Activated CD4-positive, alpha-beta T cell treated with anti-CD3 and anti-CD28 coated beads, Interleukin-2, amount 10 ng/mL, durations not matched to agents 7 days and 5 days (primary cell): ENCODE data around the gene KERA. TPM values are rescaled to one million over a fixed set of nuclear protein-coding genes. Genes with fewer than 3 reads are reported as not detected.

ENCODE experiments used
- CTCF ChIA-PET: fragments of 350-600 bp; sonication (Branson Sonifier 250); formaldehyde crosslinking; loops from one replicate; lab custom pipeline; 2021; ENCODE audit warnings: antibody characterized with exemption; lab: Charles Lee
- POLR2A ChIA-PET: fragments of 350-600 bp; sonication (Branson Sonifier 250); formaldehyde crosslinking; loops from one replicate; lab custom pipeline; 2021; ENCODE audit warnings: antibody characterized with exemption; lab: Charles Lee
- DNase-seq: peaks from one replicate; pipeline ENCODE4 v3.0.0-alpha.2; 2020
- H3K27ac Mint-ChIP-seq: one replicate; pipeline ENCODE4 v1.8.0; 2021; ENCODE audit warnings: mild to moderate bottlenecking, moderate library complexity, mixed read lengths
- H3K27me3 Mint-ChIP-seq: one replicate; pipeline ENCODE4 v1.8.0; 2021; ENCODE audit warnings: mixed read lengths
- H3K36me3 Mint-ChIP-seq: one replicate; pipeline ENCODE4 v1.8.0; 2021; ENCODE audit warnings: low read depth, mixed read lengths
- H3K4me1 Mint-ChIP-seq: one replicate; pipeline ENCODE4 v1.8.0; 2021; ENCODE audit warnings: mixed read lengths
- H3K4me3 Mint-ChIP-seq: one replicate; pipeline ENCODE4 v1.8.0; 2021; ENCODE audit warnings: mild to moderate bottlenecking, moderate library complexity, mixed read lengths
- H3K9me3 Mint-ChIP-seq: one replicate; pipeline ENCODE4 v1.8.0; 2021; ENCODE audit warnings: mixed read lengths
- total RNA-seq, 2 experiments: library from RNA; stranded (reverse); gene quantifications; one replicate each; pipeline ENCODE4 v1.2.3, GENCODE V29; 2021

KERA gene
- total RNA-seq, 2 experiments from 2014 or later = not detected

DNA sequence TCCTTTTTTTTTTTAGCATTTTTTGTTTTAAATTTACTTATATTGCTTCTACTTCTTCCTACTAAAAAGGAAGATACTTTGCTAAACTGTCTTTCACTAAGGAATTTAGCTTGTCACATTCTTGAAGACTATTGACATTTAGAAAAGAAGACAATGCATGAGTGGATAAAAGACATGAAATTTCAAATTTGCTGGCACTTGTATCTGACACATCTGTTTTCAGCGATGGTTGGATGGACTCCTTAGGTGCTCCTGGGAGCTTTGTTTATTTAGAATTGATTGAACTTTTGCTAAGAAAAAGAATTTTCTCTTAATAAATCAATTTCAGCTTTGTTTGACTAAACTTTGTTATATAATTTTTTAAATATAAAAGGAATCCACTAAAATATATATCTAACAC lies 3.3 kb upstream of the KERA start:
- Mint-ChIP-seq H3K27ac (no peak overlapping the region), H3K4me3 (no peak overlapping the region), H3K27me3 (no peaks in the 10 kb centered on the region), H3K4me1 (no peaks in the 10 kb centered on the region), H3K9me3 (no peaks in the 10 kb centered on the region), H3K36me3 (no peaks in the 10 kb centered on the region)
- CTCF ChIA-PET = no interaction called here
- POLR2A ChIA-PET = no interaction called here
- no peak for DNase-seq

DNA sequence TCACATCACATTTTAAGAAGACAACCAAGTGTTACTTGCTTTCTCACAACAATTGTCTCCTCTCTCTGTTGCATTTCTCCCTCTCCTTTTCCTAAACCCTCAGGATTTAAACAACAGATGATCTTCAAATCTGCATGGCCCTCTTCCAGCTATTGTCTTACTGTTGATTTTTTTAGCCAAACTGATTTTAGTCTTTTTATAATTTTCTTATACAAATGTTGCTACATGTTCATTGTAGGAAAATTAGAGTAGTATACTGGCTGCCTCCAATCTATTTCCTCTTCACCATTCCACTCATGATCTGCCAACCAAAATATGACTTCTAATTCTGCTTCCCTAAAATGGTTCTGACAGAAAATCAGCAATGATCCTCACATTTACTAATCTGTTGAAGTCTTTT lies 1.4 kb upstream of the KERA start:
- Mint-ChIP-seq H3K27ac (no peak overlapping the region), H3K36me3 (no peaks in the 10 kb centered on the region), H3K9me3 (no peaks in the 10 kb centered on the region), H3K4me1 (no peaks in the 10 kb centered on the region), H3K27me3 (no peaks in the 10 kb centered on the region), H3K4me3 (no peak overlapping the region)
- no peak for DNase-seq
- ChIA-PET POLR2A (no interaction called here), CTCF (no interaction called here)

DNA sequence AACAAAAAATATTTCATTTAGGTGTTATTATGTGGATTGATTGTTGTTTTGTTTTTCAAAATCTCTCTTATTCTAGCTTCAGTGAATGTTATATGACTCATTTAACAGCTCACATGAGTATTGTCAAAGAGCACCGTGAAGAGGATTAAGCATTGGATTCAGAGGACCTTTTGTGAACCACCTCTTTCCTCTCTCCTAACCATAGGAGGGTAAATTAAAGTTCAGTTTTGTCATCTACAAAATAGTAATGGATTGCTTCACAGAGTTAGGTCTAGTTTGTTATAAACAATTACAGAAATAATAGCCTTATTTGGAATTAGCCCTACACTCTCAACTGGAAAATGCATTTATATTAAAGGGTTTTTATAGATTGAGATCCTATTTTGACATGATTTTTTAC lies 962 bp upstream of the KERA start:
- Mint-ChIP-seq H3K9me3 (no peaks in the 10 kb centered on the region), H3K4me1 (no peaks in the 10 kb centered on the region), H3K27ac (no peak overlapping the region), H3K27me3 (no peaks in the 10 kb centered on the region), H3K4me3 (no peak overlapping the region), H3K36me3 (no peaks in the 10 kb centered on the region)
- ChIA-PET CTCF (no interaction called here), POLR2A (no interaction called here)
- no peak for DNase-seq

GRCh38 chr12:91056488-91056887 lies 1.3 kb downstream of the KERA start:
- ChIA-PET POLR2A (no interaction called here), CTCF (no interaction called here)
- Mint-ChIP-seq H3K4me3 (no peak overlapping the region), H3K4me1 (no peaks in the 10 kb centered on the region), H3K36me3 (no peaks in the 10 kb centered on the region), H3K9me3 (no peaks in the 10 kb centered on the region), H3K27me3 (no peaks in the 10 kb centered on the region), H3K27ac (no peak overlapping the region)
- no peak for DNase-seq

- Mint-ChIP-seq H3K36me3 (no peaks in the 10 kb centered on the region), H3K4me1 (no peaks in the 10 kb centered on the region), H3K4me3 (no peak overlapping the region), H3K9me3 (no peaks in the 10 kb centered on the region), H3K27me3 (no peaks in the 10 kb centered on the region), H3K27ac (no peak overlapping the region)
- ChIA-PET POLR2A (no interaction called here), CTCF (no interaction called here)
- DNase-seq = no peak
Observed at GRCh38 chr12:91055976-91056375, 1.8 kb downstream of the KERA start.

DNA sequence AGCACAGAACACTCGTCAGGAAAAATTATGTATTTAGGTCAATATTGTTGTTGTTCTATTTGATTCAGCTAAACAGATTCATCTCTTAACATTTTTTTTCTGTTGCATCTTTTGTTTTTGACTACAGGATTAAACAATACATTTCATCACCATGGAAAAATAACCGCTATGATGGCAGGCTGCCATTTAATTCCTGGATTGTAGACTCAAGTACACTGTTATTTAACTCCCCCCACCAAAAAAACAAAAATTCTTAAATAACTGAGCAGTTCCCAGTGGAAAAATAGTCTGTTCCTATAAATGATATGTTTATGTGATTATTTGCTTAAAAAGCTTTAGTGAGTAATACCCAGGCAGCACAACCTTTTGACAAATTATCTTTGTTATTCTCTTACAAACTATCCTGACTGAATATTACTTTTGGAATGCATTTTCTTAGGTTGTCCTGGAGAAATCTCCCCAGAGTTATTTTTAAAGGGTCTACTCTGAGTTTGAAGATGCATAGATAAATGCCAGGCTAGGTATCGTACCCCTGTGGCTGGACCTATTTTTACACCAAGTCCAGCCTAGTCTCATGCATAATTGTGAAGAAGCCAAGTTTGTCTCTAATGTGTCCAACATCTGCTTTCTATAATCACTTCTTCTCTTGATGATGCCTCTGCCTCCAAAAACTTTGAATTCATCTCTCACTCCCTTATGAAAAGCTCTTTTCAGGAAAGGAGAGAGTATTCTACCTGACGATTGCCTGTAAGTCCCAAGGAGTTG lies 3.7 kb downstream of the KERA start:
- CTCF ChIA-PET = no interaction called here
- POLR2A ChIA-PET = no interaction called here
- no peak overlapping the region for H3K4me3 Mint-ChIP-seq
- DNase-seq = no peak
- no peak overlapping the region for H3K27ac Mint-ChIP-seq
- H3K36me3 Mint-ChIP-seq = no peaks in the 10 kb centered on the region
- no peaks in the 10 kb centered on the region for H3K27me3 Mint-ChIP-seq
- no peaks in the 10 kb centered on the region for H3K4me1 Mint-ChIP-seq
- H3K9me3 Mint-ChIP-seq = no peaks in the 10 kb centered on the region

DNA sequence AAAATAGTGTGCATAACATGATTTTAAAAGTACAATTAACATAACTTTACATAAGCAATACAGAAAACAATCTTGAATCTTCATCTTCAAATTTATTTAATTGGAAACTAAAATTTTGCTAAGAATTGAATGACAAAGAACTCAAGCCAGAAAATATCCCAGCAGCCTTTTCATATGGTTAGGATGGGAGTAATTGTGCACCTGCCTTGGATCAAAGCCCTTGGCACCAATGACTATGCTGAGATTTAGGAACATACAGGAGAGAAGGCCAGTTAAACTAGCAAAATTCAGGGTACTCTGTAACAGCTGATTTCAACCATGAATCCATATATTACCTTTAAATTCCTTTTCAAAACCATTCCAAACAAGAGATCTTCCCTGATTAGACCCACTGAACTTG lies 5.8 kb downstream of the KERA start:
- ChIA-PET POLR2A (no interaction called here), CTCF (no interaction called here)
- H3K4me1 Mint-ChIP-seq = no peaks in the 10 kb centered on the region
- H3K9me3 Mint-ChIP-seq = no peaks in the 10 kb centered on the region
- no peak overlapping the region for H3K4me3 Mint-ChIP-seq
- no peaks in the 10 kb centered on the region for H3K27me3 Mint-ChIP-seq
- no peak overlapping the region for H3K27ac Mint-ChIP-seq
- no peak for DNase-seq
- H3K36me3 Mint-ChIP-seq = no peaks in the 10 kb centered on the region

- Mint-ChIP-seq H3K27ac (no peak overlapping the region), H3K9me3 (no peaks in the 10 kb centered on the region), H3K4me1 (no peaks in the 10 kb centered on the region), H3K27me3 (peaks cover 4% of the 10 kb centered on the region), H3K36me3 (no peaks in the 10 kb centered on the region), H3K4me3 (no peak overlapping the region)
- POLR2A ChIA-PET = no interaction called here
- DNase-seq = no peak
- CTCF ChIA-PET = interaction anchor here (0.6 kb wide), 1 partner anchor 31 kb away, joined by 4 read pairs; no protein-coding TSS in a partner anchor
Observed at GRCh38 chr12:91044586-91044985, 13.2 kb downstream of the KERA start.

GRCh38 chr12:91043408-91043807 lies 14.4 kb downstream of the KERA start:
- Mint-ChIP-seq H3K27ac (no peak overlapping the region), H3K4me1 (no peaks in the 10 kb centered on the region), H3K36me3 (no peaks in the 10 kb centered on the region), H3K27me3 (peaks cover 4% of the 10 kb centered on the region), H3K9me3 (no peaks in the 10 kb centered on the region), H3K4me3 (no peak overlapping the region)
- CTCF ChIA-PET = no interaction called here
- no peak for DNase-seq
- POLR2A ChIA-PET = no interaction called here

- Mint-ChIP-seq H3K9me3 (no peaks in the 10 kb centered on the region), H3K4me1 (no peaks in the 10 kb centered on the region), H3K4me3 (no peak overlapping the region), H3K36me3 (no peaks in the 10 kb centered on the region), H3K27ac (no peak overlapping the region), H3K27me3 (no peaks in the 10 kb centered on the region)
- ChIA-PET CTCF (no interaction called here), POLR2A (no interaction called here)
- DNase-seq = no peak
Observed at GRCh38 chr12:91040096-91040755, 17.6 kb downstream of the KERA start.

- CTCF ChIA-PET = no interaction called here
- H3K4me1 Mint-ChIP-seq = no peaks in the 10 kb centered on the region
- DNase-seq = no peak
- POLR2A ChIA-PET = no interaction called here
- no peak overlapping the region for H3K4me3 Mint-ChIP-seq
- no peaks in the 10 kb centered on the region for H3K27me3 Mint-ChIP-seq
- H3K27ac Mint-ChIP-seq = no peak overlapping the region
- no peaks in the 10 kb centered on the region for H3K36me3 Mint-ChIP-seq
- no peaks in the 10 kb centered on the region for H3K9me3 Mint-ChIP-seq
Observed at GRCh38 chr12:91037276-91037675, 20.5 kb downstream of the KERA start.

DNA sequence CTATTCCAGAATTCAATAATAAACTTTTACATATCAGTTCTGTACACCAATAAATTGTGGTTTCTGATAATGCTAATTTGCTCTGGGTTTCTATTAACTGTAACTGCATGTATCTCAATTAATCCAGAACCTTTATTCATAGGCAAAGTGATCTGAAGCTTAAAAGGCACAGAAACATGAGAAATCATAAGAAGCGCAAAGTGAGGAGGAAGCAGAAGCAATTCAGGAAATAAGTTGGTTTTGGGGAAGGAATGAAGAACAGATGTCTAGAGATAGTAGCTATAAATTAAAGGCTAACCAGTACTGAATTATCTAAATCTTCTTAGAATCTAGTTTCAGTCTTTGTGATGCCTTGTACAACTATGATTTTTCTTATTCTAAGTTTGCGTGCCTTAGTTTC lies 24.6 kb downstream of the KERA start:
- ChIA-PET CTCF (no interaction called here), POLR2A (no interaction called here)
- no peak overlapping the region for H3K27ac Mint-ChIP-seq
- no peak overlapping the region for H3K4me3 Mint-ChIP-seq
- no peaks in the 10 kb centered on the region for H3K9me3 Mint-ChIP-seq
- H3K27me3 Mint-ChIP-seq = peaks cover 5% of the 10 kb centered on the region
- DNase-seq = no peak
- H3K36me3 Mint-ChIP-seq = no peaks in the 10 kb centered on the region
- H3K4me1 Mint-ChIP-seq = no peaks in the 10 kb centered on the region

DNA sequence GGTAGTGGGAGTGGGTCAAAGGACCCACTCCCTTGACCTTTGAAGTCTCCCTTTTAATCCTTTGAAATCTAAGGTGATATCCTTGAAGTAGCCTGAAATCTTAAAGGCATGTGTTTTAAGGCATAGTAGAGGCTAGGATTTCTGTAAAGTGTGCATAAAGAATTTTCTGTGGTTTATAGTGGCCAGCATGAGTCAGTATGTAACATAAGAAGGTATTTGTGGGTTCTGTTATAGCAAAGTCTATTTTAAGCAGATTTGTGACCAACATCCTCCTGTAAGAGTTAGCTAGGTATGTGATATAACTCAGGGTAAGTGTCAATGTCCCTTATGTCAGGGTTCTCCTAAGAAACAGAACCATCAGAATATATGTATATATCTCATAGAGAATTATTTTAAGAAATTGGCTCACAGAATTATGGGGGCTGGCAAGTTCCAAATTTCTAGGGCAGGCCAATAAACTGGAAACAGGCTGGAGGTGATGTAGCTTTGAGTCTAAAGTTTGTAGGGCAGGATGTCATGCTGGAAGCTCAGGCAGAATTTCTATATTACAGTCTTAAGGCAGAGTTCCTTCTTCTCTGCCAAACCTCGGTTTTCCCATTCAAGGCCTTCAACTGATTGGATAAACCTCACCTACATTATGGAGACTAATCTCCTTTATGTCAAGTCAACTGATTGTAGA lies 34.4 kb downstream of the KERA start:
- no peak for DNase-seq
- Mint-ChIP-seq H3K27me3 (peaks cover 5% of the 10 kb centered on the region), H3K4me3 (no peak overlapping the region), H3K27ac (no peak overlapping the region), H3K4me1 (peaks cover 2% of the 10 kb centered on the region), H3K9me3 (no peaks in the 10 kb centered on the region), H3K36me3 (no peaks in the 10 kb centered on the region)
- ChIA-PET POLR2A (no interaction called here), CTCF (no interaction called here)
